GF-D8 (cell line): ENCODE results near the gene PTMA.
"Not testable (repeated sequence)": the region's sequence is repeated elsewhere in the genome, so short reads cannot be mapped to it uniquely, and the experiment has no call there.

Source experiments
- DNase-seq: peaks from one replicate; lab custom pipeline; 2025; lab: John Stamatoyannopoulos, UW

Gene PTMA

DNA sequence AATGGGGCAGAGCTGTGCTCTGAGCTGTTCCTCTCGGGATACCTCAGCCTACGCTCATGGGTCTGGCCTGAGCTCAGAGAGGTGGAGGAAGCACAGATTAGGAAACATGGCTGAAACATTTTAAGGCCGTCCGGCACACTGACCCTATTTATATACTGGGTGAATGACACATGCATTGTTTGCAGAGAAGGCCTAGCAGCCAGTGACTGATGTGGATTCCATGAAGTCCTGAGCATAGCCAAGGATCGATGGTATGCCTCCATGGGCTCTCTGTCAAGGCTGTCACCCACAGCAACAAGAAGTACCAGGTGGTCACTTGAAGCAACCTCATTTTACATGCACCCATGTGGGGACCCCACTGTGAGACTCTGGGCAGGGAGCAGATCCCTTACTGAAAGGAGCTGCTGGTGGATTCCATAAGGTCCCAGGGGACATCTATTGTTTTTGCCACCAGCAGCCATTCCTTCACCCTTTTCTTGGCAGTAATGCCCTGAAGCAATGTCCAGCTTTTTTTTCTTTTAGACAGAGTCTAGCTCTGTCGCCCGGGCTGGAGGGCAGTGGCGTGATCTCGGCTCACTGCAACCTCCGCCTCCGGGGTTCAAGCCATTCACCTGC, 8.4 kb downstream of the PTMA start:
- no peak for DNase-seq

DNA sequence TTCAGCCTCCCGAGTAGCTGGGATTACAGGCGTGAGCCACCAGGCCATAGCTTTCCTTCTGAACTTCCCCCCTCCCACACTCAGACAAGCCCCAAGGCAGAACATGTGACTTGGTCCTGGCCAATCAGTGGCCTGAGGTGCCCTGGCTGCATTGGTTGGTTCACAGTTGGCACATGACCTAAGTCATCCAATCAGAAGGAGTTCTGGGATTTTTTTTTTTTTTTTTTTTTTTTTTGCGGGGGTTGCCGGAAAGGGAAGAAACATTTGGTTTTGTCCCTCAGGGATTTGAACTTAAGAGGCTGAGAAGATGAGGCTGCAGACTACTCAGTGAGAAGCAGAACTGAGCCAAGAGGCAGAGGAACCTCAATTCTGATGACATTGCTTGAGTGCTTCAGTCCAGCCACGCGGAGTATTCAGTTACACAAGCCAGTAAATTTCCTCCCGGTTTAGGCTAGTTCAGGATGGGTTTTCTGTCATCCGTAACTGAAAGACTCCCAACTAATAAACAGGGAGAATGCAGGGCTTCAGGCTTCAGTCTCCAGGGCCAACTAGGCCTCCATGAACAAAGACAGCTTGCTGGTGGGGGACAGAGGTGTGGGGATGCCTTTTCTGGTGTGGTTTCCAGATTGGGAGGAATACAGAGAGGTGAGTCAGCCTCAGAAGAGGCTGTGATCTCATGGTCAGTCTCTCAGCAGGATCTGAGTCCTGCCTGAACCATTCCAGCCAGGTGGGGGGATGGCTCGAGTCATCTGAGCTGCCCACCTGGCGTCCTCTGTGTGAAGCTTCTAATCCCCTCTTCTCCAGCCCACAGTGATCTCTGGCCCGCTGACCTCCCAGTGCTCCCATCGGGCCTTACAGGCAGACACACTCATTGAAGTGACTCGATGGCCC, 9.2 kb downstream of the PTMA start:
- DNase-seq = peak; percentile 96

DNA sequence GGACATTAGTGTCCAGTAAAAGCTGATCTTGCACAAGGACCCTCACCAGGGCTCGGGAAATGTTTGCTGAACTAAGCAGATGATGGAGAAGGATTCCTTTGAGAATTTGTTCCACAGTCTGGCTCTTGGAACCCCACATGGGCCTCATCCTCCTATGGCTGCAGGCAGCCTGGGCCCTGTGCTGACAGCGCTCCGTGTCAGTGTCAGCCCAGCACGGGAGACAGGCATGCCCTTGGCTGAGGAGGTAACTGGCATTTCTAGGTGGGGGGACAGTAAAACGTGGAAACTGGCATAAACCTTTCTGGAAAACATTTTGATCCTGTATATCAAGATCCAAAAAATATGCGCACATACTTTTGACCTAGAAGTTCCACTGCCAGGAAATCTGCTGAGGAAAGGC, 10.5 kb downstream of the PTMA start:
- no peak for DNase-seq

DNA sequence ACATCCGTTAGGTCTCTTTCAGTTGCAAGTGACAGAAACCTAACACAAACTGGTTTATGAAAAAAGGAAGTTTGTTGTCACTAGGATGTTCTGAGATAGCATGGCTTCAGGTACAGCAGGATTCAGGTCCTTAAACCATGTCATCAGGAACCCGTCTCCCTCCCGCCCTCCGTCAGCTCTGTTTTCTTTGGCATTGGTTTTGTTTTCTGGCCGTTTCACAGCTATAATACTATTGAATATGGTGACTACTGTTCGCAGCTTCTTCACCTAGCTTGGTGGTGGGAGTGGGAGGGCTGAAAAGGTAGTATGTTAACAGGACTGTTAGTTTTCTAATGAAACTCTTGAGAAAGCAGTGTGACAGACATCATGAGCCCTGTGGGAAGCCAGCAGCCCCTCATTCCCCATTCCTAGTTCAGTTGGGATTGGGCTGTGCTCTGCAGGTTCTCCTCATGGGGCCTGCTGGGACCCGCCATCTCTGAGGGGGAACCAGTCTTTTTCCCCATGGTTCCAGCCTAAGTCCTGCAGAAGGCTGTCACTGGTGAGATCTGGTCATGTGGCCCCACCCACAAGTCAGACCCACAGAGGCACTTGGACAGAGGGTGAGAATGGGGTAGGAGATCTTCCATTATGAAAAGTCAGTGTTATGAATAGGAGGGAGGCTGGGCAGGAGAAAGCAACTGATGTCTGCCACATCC, 12.1 kb downstream of the PTMA start:
- DNase-seq = no peak

DNA sequence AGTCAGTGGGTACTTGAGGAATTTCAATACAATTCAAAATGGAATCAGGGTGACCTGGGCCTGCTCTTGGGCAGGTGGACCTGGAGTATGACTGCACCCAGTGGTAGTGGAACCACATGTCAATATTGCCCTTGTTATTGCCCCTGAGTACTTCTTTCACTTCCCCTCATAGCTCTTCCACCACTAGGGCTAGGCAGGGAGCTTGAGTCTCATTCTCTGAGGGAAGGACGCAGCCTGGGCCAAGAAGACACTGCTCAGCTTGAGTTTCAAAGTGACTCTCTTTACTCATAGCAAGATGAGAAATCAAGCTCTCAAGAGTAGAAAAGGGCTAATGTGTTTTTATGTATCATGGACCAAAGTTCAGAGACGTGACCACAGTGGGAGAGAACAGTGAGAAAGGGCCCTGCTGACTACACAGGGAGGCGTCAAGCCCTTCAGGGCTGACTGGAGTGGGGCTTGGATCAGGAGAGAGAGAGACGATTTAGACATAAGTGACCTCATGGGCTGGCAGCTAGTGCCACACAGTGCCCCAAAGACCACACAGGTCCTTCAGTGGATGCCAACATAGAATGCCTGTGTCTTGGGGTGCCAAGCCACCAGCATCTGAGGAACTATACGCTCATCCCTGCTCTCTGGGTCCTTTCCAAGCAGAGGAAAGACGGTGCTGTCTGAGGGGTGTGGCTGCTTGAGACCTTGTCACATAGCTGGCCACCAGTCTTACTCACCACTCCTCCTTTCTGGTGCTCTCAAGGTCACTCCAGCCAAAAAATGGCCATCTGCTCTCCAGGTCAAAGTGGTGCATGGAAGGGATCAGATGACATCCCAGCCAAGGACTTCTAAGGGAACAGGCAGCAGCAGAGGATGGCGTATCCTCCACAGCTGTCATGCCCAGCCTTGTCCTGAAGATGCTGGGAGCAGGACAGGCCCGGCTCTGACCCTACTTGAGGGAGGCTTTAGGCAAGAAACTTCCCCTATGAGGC, 13.0 kb downstream of the PTMA start:
- DNase-seq = no peak

DNA sequence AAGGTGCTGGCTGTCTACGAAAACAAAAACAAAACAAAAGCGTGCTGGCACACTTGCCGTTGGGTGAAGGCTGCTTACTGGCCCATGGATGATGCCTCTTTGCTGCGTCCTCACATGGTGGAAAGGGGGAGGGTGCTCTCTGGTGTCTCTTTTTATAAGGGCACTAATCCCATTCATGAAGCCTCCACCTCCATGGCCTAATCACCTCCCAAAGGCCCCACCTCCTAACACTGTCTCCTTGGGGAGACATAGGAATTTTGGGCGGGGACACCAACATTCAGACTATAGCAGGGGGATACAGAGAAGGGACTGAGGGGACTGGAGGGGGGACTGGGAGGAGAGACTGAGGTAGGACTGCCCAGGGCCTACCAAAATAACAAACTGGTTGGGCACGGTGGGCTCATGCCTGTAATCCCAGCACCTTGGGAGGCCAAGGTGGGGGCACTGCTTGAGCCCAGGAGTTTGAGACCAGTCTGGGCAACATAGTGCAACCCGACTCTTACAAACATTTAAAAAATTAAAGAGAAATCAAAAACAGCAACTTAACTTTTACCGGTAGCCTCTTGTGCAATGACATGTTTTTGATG, 14.5 kb downstream of the PTMA start:
- no peak for DNase-seq

DNA sequence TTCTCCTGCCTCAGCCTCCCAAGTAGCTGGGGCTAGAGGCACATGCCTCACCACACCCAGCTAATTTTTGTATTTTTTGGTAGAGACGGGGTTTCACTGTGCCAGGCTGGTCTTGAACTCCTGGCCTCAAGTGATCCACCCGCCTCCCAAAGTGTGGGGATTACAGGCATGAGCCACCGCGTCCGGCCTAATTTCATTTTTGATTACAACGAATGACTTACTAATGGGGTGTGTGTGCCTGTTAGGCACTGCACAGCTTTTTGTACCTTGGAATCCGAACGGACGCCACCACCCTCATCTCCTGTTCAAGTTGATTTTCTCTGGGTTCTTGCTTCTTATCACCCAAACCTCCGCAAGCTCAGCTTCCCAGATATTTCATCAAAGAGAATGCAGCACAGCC, 17.2 kb downstream of the PTMA start:
- DNase-seq = no peak

DNA sequence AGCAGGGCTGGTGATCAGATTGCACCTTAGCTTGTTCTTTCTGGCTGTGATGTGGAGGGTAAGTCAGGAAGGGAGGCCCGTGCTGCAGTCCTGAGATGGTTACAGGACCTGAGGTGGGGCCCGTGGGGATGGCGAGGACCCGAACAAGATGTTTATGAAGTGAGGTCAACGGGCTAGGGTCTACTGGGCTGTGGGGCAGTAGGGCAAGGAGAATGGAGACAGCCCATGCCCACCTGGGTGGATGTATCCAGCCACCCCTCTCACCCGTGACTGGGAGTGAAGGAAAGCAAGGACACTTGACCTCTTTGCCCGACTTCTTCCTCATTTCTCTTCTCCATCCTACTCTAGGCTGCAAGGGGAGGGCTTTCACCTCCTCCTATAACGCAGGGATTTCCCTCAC, 18.0 kb downstream of the PTMA start:
- DNase-seq = no peak

DNA sequence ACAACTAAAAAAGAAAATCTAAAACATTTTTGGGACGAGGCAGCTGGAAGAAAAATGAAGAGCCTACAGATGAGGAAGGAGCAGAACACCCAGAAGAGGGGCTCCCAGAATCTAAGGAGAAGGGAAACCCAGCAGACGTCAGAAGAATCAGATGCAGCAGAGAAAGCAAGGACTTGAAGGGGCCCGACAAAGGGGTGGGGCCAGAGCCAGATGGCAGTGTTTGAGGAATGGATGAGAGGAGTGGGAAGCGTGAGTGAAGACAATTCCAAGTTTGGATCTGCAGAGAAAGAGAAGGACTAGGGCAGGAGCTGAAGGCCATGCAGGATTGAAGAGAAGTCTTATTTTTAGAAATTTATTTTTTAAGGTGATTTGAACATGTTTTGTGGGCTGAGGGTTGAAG, 19.3 kb downstream of the PTMA start:
- DNase-seq = no peak

DNA sequence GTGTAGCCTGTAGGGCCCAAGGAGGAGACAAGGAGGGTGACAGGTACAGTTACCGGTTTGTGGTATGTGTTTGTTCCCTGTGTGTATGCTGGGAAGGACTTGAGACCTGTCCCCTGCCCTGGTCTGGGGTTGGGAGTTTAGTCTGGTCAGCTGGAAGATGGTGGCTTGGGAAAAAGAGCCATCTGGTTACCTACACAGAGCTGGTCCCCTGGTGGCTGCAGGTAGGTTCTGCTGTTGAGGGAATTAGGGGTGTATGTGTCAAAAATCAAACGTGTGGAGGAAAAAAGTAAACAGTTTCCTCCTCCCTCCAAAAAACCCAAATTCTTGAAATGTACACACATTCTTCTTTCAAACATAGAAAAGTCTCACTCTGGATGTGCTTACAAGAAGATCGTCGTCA, 24.3 kb downstream of the PTMA start:
- no peak for DNase-seq

DNA sequence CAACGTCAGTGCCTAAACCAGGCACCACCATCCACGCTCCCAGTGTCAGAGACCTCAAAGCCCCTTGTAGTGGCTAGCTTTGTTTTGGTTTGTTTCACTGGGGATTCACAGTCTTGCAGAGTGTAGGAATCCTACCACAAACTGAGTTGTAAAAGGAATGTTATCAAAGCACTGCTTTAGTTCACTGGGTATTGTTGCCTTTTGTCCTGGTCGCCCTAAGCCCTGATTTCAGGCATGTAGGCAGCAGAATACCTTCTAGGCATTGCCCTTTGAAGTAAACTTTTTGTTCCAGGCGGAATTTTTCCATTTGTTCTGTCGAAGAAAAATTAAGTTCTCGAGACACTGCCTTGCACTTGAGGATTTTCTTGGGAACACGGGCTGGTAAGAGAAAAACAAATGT, 29.4 kb downstream of the PTMA start:
- DNase-seq = no peak

DNA sequence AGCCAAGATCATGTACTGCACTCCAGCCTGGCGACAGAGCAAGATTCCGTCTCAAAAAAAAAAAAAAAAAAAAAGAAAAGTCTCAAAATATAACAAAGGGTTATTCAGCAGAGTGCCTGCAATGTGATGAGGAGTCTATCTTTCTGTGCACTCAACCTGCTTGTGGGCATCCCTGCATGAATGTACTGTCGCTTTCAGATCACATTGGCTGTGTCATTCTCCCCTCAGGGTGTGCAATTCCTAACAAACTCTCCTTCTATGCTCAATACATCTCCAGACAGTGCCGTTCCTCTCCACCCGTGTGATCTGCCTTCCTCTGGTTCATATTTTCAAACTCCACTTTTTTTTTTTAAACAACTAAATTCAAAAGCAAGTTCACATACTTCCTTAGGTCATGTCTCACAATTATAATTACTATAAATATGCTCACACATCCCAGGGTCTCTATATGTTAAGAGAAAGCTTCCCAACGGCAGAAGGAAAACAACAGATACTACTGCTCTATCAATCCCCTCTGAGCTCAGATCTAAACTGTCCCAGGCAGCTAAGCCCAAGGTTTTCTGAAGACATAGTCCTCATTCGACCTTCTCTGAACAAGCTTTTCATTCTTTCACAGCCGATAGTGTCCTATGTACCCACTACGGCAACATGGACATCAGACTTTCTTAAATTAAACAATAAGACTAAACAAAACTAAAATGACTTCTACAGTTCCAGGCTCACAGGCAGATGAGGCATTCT, 35.2 kb downstream of the PTMA start:
- no peak for DNase-seq

DNA sequence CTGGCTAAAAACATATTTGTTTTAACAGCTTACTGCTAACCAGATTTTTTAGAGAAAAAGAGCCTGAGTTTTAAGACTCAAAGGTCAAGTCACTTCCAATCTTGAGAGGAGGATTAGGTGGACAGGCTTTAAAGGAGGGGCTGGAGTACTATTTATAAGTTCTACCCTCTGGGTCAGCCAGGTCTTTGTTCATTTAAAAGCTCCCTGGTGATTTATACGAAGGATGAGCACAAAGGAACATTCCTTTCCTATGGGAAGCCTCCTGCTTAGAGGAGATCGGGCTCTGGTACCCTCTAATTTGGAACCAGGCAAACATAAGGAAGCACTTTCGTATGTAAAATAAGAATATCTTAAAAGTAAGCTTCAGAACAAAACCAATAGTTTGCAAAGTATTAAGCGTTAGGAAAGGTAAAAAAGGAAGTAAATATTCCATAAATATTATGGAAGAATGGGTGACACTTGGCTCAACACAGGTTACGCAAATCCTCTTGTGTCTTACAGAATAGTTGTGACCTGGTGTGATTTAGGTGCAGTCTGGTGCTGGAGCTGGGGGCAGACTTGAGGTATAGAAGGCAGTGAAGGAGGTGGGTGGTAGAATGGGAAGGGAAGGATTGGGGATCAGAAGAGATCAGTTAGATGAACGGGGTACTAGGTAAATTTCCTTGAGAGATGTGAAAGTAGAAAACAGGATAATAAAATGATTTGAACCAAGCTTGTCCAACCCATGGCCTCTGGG, 37.1 kb downstream of the PTMA start:
- DNase-seq = no peak

DNA sequence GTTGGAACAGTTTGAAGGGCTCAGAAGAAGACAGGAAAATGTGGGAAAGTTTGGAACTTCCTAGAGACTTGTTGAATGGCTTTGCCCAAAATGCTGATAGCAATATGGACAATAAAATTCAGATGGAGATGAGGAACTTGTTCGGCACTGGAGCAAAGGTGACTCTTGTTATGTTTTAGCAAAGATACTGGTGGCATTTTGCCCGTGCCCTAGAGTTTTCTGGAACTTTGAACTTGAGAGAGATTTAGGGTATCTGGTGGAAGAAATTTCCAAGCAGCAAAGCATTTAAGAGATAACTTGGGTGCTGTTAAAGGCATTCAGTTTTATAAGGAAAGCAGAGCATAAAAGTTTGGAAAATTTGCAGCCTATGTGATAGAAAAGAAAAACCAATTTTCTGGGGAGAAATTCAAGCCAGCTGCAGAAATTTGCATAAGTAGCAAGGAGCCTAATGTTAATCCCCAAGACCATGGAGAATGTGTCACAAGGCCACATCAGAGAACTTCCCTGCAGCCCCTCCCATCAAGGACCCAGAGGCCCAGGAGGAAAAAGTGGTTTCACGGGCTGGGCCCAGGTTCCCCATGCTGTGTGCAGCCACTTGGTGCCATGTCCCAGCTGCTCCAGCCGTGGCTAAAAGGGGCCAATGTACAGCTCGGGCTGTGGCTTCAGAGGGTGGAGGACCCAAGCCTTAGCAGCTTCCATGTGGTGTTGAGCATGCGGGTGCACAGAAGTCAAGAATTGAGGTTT, 40.0 kb downstream of the PTMA start:
- DNase-seq = not testable (repeated sequence)

DNA sequence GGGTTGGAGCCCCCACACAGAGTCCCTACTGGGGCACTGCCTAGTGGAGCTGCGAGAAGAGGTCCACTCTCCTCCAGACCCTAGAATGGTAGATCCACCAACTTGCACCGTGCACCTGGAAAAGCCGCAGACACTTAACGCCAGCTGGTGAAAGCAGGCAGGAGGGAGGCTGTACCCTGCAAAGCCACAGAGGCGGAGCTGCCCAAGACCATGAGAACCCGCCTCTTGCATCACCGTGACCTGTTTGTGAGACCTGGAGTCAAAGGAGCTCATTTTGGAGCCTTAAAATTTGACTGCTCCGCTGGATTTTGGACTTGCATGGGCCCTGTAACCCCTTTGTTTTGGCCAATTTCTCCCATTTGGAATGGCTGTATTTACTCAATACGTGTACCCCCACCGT, 40.7 kb downstream of the PTMA start:
- DNase-seq = not testable (repeated sequence)

DNA sequence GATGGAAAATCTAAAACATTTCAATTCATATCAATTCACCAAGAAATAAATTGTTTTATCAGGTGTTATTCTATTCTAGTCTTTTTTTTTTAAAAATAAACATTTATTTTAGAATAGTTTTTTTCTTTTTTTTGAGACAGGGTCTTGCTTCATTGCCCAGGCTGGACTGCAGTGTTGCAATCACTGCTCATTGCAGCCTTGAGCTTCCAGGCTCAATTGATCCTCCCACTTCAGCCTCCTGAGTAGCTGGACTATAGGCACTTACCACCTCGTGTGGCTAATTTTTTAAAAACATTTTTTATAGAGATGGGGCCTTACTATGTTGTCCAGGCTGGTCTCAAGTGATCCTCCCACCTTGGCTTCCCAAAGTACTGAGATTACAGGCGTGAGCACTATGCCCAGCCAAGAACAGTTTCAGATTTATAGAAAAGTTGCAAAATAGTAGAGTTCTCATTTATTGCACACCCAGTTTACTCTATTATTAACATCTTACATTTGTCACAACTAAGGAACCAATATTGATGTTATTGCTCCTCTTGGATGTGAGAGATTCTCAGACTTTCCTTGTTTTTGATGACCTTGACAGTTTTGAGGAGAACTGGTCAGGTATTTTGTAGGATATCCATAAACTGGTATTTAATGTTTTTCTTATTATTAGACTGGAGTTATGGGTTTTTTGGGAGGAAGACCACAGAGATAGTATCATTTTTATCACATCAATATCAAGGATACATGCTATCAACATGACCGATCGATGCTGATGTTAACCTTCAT, 42.9 kb downstream of the PTMA start:
- no peak for DNase-seq

DNA sequence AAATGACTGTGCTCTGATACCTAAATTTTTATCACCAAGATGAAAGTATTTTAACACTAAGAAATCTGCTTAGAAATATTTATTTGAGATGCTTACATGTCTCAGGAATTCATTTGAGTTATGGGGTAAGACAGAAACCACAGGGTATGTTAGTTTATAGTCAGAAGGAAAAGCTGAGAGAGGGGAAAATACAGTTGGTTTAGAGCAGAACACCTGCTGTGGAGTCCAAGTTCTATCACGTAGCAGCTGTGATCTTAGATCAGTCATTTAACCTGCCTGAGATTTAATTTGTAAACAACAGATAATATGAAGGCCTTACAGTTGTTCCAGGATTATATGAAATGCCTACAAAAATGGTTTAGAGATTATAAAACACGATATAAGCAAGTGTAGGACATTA, 43.7 kb downstream of the PTMA start:
- no peak for DNase-seq

DNA sequence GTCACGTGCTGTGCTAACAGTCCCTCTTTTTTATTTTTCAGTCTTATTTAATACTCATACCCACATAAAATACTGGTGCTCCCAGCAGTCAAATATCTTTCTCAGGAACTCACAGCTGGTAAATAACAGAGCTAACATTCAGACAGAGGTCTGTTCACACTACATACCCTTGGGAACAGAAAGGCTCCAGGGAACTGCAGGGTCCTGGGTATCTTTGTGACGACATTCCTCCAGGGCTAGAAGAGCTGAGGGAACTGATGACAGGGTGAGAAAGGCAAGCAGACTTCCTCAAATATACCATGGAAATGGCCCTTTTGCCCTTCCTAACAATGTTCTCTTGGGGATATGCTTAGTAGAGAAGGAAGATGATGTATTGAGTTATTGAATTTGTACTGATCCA, 53.4 kb downstream of the PTMA start:
- no peak for DNase-seq
